ENCODE measurements around the gene ICA1L.

Gene ICA1L

GRCh38 chr2:202750763-202751427 lies 120.7 kb downstream of the ICA1L start:
- no peaks in the 10 kb centered on the region for H3K4me1 ChIP-seq (ENCODE audit: control insufficient read depth in 5 of 5, insufficient read depth in 5 of 5, low read length in 5 of 5)
- no peak overlapping the region for H3K9ac ChIP-seq (ENCODE audit: low read length in 5 of 5)
- peaks cover 0 to under 1% (median 0%) of the 10 kb centered on the region in 5 donors for H3K36me3 ChIP-seq (ENCODE audit: control insufficient read depth in 5 of 5, insufficient read depth in 5 of 5, low read length in 5 of 5)
- no peak overlapping the region for H3K4me3 ChIP-seq (ENCODE audit: low read depth in 1 of 5, low read length in 5 of 5)
- no peaks in the 10 kb centered on the region for H3K9me3 ChIP-seq (ENCODE audit: control insufficient read depth in 5 of 5, low read length in 5 of 5)
- no peak overlapping the region for H3K27ac ChIP-seq (ENCODE audit: low read depth, low read length)
- no peaks in the 10 kb centered on the region for H3K27me3 ChIP-seq (ENCODE audit: control insufficient read depth in 5 of 5, insufficient read depth in 4 of 5, low read length in 5 of 5)

- Histone ChIP-seq H3K4me1 (ENCODE audit: control insufficient read depth in 5 of 5, insufficient read depth in 5 of 5, low read length in 5 of 5) (no peaks in the 10 kb centered on the region), H3K9ac (ENCODE audit: low read length in 5 of 5) (no peak overlapping the region), H3K9me3 (ENCODE audit: control insufficient read depth in 5 of 5, low read length in 5 of 5) (no peaks in the 10 kb centered on the region), H3K27me3 (ENCODE audit: control insufficient read depth in 5 of 5, insufficient read depth in 4 of 5, low read length in 5 of 5) (no peaks in the 10 kb centered on the region), H3K4me3 (ENCODE audit: low read depth in 1 of 5, low read length in 5 of 5) (no peak overlapping the region), H3K36me3 (ENCODE audit: control insufficient read depth in 5 of 5, insufficient read depth in 5 of 5, low read length in 5 of 5) (no peaks in the 10 kb centered on the region), H3K27ac (ENCODE audit: low read depth, low read length) (no peak overlapping the region)
These were observed 122.1 kb downstream of the ICA1L start for GRCh38 chr2:202749477-202749876.

- Histone ChIP-seq H3K4me1 (ENCODE audit: control insufficient read depth in 5 of 5, insufficient read depth in 5 of 5, low read length in 5 of 5) (no peaks in the 10 kb centered on the region), H3K36me3 (ENCODE audit: control insufficient read depth in 5 of 5, insufficient read depth in 5 of 5, low read length in 5 of 5) (peaks cover 0 to 6% (median 4%) of the 10 kb centered on the region in 5 donors), H3K4me3 (ENCODE audit: low read depth in 1 of 5, low read length in 5 of 5) (no peak overlapping the region), H3K27me3 (ENCODE audit: control insufficient read depth in 5 of 5, insufficient read depth in 4 of 5, low read length in 5 of 5) (no peaks in the 10 kb centered on the region), H3K9ac (ENCODE audit: low read length in 5 of 5) (no peak overlapping the region), H3K27ac (ENCODE audit: low read depth, low read length) (no peak overlapping the region), H3K9me3 (ENCODE audit: control insufficient read depth in 5 of 5, low read length in 5 of 5) (peaks cover 0 to 12% (median 9%) of the 10 kb centered on the region in 5 donors)
These were observed 128.0 kb downstream of the ICA1L start for GRCh38 chr2:202743613-202744012.

GRCh38 chr2:202736826-202737225 lies 134.7 kb downstream of the ICA1L start:
- Histone ChIP-seq H3K4me3 (ENCODE audit: low read depth in 1 of 5, low read length in 5 of 5) (no peak overlapping the region), H3K27ac (ENCODE audit: low read depth, low read length) (no peak overlapping the region), H3K36me3 (ENCODE audit: control insufficient read depth in 5 of 5, insufficient read depth in 5 of 5, low read length in 5 of 5) (peaks cover 0 to 2% (median 0%) of the 10 kb centered on the region in 5 donors), H3K27me3 (ENCODE audit: control insufficient read depth in 5 of 5, insufficient read depth in 4 of 5, low read length in 5 of 5) (no peaks in the 10 kb centered on the region), H3K9me3 (ENCODE audit: control insufficient read depth in 5 of 5, low read length in 5 of 5) (peaks cover 0 to 6% (median 2%) of the 10 kb centered on the region in 5 donors), H3K9ac (ENCODE audit: low read length in 5 of 5) (no peak overlapping the region), H3K4me1 (ENCODE audit: control insufficient read depth in 5 of 5, insufficient read depth in 5 of 5, low read length in 5 of 5) (no peaks in the 10 kb centered on the region)

GRCh38 chr2:202726070-202726469 lies 145.5 kb downstream of the ICA1L start:
- Histone ChIP-seq H3K9me3 (ENCODE audit: control insufficient read depth in 5 of 5, low read length in 5 of 5) (no peaks in the 10 kb centered on the region), H3K36me3 (ENCODE audit: control insufficient read depth in 5 of 5, insufficient read depth in 5 of 5, low read length in 5 of 5) (peaks cover 0 to 5% (median 0%) of the 10 kb centered on the region in 5 donors), H3K27me3 (ENCODE audit: control insufficient read depth in 5 of 5, insufficient read depth in 4 of 5, low read length in 5 of 5) (no peaks in the 10 kb centered on the region), H3K27ac (ENCODE audit: low read depth, low read length) (no peak overlapping the region), H3K9ac (ENCODE audit: low read length in 5 of 5) (no peak overlapping the region), H3K4me3 (ENCODE audit: low read depth in 1 of 5, low read length in 5 of 5) (no peak overlapping the region), H3K4me1 (ENCODE audit: control insufficient read depth in 5 of 5, insufficient read depth in 5 of 5, low read length in 5 of 5) (no peaks in the 10 kb centered on the region)

GRCh38 chr2:202723746-202724145 lies 147.8 kb downstream of the ICA1L start:
- no peaks in the 10 kb centered on the region for H3K9me3 ChIP-seq (ENCODE audit: control insufficient read depth in 5 of 5, low read length in 5 of 5)
- H3K36me3 ChIP-seq (ENCODE audit: control insufficient read depth in 5 of 5, insufficient read depth in 5 of 5, low read length in 5 of 5) = peaks cover 0 to 5% (median 0%) of the 10 kb centered on the region in 5 donors
- H3K4me1 ChIP-seq (ENCODE audit: control insufficient read depth in 5 of 5, insufficient read depth in 5 of 5, low read length in 5 of 5) = no peaks in the 10 kb centered on the region
- no peak overlapping the region for H3K4me3 ChIP-seq (ENCODE audit: low read depth in 1 of 5, low read length in 5 of 5)
- no peaks in the 10 kb centered on the region for H3K27me3 ChIP-seq (ENCODE audit: control insufficient read depth in 5 of 5, insufficient read depth in 4 of 5, low read length in 5 of 5)
- no peak overlapping the region for H3K27ac ChIP-seq (ENCODE audit: low read depth, low read length)
- H3K9ac ChIP-seq (ENCODE audit: low read length in 5 of 5) = no peak overlapping the region

All from subcutaneous abdominal adipose tissue (tissue), 5 donors.